Subcutaneous adipose tissue (tissue), 4 donors: ENCODE data around the gene PLEKHB1. TPM values are rescaled to one million over a fixed set of nuclear protein-coding genes. Genes with fewer than 3 reads are reported as not detected.

ENCODE experiments used
- total RNA-seq, 4 donors: library from RNA; depleted of rRNA; stranded (reverse); fragments of >200 nt; gene quantifications; one replicate each; pipeline ENCODE4 v1.1.0, GENCODE V29; 2016
- TF ChIP-seq, protein P1 (sequence below): fragments of 450-650 bp; IDR thresholded peaks from one replicate; pipeline ENCODE4 v1.5.1; 2016; ENCODE audit warnings: low read depth, mild to moderate bottlenecking, control low read depth, antibody characterized with exemption, moderate library complexity

The PLEKHB1 gene
- total RNA-seq, 4 donors from 2014 or later: 0.88 to 1.7 TPM; not detected in 2

DNA sequence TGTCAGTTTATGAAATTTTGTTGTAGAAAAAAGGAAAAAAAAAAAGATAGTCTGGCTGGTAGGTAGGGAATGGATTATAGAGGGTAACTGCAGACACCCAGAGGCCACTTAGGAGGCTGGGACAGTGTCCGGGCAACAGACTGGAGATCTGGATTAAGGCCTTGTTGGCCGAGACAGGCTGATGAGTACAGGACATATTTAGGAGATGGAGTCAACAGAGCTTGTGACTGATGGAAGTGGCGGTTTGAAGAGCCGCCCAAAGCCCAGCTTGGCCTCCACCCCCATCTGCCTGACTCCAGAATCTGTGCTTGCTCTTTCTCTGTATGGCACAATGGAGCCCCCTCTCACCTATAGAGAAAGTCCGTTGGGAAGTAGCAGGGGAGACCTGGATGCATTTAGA, 7.6 kb downstream of the PLEKHB1 start:
- TF ChIP-seq, protein P1, sequence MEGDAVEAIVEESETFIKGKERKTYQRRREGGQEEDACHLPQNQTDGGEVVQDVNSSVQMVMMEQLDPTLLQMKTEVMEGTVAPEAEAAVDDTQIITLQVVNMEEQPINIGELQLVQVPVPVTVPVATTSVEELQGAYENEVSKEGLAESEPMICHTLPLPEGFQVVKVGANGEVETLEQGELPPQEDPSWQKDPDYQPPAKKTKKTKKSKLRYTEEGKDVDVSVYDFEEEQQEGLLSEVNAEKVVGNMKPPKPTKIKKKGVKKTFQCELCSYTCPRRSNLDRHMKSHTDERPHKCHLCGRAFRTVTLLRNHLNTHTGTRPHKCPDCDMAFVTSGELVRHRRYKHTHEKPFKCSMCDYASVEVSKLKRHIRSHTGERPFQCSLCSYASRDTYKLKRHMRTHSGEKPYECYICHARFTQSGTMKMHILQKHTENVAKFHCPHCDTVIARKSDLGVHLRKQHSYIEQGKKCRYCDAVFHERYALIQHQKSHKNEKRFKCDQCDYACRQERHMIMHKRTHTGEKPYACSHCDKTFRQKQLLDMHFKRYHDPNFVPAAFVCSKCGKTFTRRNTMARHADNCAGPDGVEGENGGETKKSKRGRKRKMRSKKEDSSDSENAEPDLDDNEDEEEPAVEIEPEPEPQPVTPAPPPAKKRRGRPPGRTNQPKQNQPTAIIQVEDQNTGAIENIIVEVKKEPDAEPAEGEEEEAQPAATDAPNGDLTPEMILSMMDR: no peak

DNA sequence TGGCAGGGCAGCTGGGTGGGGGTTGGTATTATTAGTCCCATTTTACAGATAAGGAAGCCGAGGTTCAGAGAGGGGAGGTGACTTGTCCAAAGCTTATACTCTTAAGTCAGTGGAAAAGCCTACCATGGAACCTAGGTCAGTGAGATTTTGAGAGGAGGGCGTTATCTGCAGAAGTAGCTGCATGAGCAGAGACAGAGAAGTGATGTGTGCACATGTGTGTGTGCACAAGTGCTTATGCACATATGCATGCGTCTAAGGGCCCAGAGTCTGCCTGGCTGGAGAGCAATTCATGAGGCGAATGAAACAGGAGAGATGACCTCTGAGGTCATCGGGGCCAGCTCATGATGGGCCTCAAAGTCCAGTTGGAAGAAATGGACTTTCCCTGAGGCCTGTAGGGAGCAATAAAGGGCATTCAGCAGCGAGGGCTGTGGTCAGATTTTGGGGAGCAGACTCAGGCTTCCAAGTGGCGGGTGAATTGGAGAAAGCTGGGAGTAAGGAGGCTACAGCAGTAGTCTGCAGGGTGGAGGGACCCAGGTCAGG, 8.2 kb downstream of the PLEKHB1 start:
- TF ChIP-seq, protein P1: no peak

DNA sequence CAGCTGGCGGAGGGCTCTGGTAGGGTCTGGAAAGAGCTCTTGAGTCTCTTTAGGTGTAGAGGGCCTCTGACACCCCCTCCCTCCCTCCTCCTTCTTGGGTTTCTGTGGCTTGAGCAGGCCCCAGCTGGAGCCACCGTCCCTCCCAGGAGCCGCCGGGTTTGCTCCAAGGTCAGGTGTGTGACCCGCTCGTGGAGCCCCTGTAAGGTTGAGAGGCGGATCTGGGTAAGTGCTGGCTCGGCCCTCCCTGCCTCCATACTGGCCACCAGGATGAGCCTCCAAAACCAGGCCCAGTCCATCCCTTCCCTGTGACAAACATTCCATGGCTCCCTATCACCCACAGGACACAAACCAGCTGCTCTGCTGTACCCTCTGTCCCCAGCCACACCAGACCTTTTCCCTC, 9.3 kb downstream of the PLEKHB1 start:
- TF ChIP-seq, protein P1: no peak

DNA sequence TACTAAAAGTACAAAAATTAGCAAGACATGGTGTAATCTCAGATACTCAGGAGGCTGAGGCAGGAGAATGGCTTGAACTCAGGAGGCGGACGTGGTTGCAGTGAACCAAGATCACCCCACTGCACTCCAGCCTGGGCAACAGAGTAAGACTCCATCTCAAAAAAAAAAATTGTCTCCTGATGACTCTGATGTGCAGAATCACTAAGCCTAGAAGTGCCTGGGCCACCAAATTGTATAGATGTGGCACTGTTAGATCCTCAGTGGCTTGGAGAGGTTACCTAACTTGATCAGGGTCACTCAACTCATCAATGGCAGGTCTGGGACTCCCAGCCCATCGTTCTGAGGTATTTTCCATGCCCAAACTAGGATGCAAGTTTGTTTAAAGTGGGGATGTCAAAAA, 10.6 kb downstream of the PLEKHB1 start:
- TF ChIP-seq, protein P1: no peak

DNA sequence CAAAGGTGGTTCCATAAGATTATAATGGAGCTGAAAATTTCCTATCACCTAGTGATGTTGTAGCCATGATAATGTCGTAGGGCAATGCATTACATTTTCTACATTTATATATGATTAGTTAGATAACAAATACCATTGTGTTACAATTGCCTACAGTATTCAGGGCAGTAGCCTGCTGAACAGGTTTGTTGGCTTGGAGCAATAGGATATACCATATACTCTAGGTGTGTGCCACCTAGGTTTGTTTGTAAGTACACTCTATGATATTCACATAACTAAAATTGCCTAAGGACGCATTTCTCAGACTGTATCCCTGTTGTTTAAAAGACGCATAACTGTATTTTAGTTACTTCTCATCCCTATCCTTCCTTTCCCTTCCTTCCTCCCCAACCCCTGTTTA, 13.6 kb downstream of the PLEKHB1 start:
- TF ChIP-seq, protein P1: no peak

DNA sequence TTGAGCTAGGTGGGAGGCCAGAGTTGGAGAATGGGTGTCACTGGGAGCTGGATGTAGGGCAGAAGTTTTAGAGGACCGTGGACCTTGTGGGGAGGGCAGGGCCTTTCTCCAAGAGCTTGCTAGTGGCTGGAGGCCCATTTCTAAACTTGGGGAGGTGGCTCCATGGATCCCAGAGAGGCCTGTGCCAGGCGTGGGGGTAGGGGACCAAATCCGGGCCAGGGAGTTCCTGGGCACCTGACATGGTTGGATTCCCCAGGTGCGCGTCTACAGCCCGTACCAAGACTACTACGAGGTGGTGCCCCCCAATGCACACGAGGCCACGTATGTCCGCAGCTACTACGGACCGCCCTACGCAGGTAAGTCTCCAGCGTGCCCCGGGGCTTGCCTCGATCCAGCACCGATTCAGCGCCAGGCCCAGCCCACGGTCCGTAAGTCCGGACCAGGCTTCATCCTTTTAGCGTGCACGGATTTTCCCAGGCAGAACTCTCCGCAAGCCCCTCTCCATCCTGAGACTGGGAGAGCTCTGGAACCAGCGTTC, 14.2 kb downstream of the PLEKHB1 start:
- TF ChIP-seq, protein P1: no peak

DNA sequence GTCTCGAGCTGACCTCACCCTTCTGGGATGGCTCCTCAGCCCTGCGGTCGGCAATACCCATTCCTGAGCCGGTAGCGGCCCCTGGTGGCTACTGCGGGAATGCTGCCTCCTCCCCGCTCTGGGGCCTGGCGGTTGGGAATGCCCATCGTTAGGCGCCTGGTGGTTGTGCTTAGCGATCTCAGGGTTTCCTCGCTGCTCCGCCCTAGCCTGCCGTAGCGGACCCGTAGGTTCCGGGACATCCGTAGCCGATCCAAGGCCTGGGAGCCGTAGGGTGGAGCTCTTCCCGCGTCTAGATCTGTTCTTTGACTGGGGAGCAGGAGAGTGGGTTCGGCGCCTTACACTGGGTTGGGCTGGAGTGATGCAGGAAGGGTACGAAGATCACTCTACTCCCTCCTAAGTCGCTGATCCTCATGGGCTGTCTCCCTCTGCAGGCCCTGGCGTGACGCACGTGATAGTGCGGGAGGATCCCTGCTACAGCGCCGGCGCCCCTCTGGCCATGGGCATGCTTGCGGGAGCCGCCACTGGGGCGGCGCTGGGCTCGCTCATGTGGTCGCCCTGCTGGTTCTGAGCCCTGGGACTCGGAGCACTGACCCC, 14.8 kb downstream of the PLEKHB1 start:
- TF ChIP-seq, protein P1: no peak
